ENCODE data around the gene GATA1. TPM values are rescaled to one million over a fixed set of nuclear protein-coding genes. Genes with fewer than 3 reads are reported as not detected.

GATA1 gene
- total and polyA plus RNA-seq, 2 experiments from 2014 or later, result not detected

DNA sequence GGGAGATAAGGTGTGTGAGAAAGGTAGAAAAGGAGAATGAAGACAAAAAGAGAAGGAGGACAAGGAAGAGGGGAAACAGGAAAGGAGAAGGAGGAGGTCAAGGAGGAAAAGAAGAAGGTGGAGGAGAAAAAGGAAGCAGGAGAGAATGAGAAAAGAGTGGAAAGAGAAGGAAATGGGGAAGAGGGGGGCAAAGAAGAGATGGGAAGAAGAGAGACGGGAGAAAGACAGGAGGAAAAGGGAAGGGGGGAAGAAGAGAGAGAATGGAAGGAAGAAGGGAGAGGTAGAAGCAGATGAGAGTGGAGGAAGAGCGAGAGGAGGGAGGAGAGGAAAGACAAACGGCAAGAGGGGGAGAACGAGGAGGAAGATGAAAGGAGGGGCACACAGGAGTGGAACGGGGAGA is 4.1 kb downstream of the GATA1 start:
- Histone ChIP-seq H3K79me2 (ENCODE audit: insufficient read depth) (no peaks in the 10 kb centered on the region), H3K36me3 (ENCODE audit: low read depth) (no peaks in the 10 kb centered on the region), H3K9me2 (ENCODE audit: insufficient read depth) (no peaks in the 10 kb centered on the region), H3K9ac (no peak overlapping the region), H3F3A (ENCODE audit: insufficient read depth) (no peaks in the 10 kb centered on the region), H3K9me3 (ENCODE audit: low read depth) (no peaks in the 10 kb centered on the region), H3K4me3 (no peak overlapping the region), H3K4me1 (ENCODE audit: insufficient read depth) (no peaks in the 10 kb centered on the region), H4K20me1 (ENCODE audit: insufficient read depth) (no peaks in the 10 kb centered on the region), H3K27ac (no peak overlapping the region), H3K27me3 (replicated peaks; ENCODE audit: insufficient read depth) (no peaks in the 10 kb centered on the region), H3K4me2 (ENCODE audit: unreplicated experiment) (no peak overlapping the region), H2AFZ (no peak overlapping the region)
- DNase-seq, result no peak
- WGBS, 2 experiments (ENCODE audit: low coverage in 1 of 2, low lambda C conversion rate in 2 of 2, missing lambda C conversion rate in 2 of 2), result 39 to 80% methylated on average over 4 to 5 of the region's 5 CpGs
- in situ Hi-C loops (cut with MboI), result no loop called here
- no peak for TF ChIP-seq EZH2 (IDR thresholded peaks at IDR 0.05; ENCODE audit: insufficient read depth, poor library complexity, severe bottlenecking)
- TF ChIP-seq EZH2phosphoT487 (IDR thresholded peaks at IDR 0.05; ENCODE audit: insufficient read depth, low read depth), result no peak

DNA sequence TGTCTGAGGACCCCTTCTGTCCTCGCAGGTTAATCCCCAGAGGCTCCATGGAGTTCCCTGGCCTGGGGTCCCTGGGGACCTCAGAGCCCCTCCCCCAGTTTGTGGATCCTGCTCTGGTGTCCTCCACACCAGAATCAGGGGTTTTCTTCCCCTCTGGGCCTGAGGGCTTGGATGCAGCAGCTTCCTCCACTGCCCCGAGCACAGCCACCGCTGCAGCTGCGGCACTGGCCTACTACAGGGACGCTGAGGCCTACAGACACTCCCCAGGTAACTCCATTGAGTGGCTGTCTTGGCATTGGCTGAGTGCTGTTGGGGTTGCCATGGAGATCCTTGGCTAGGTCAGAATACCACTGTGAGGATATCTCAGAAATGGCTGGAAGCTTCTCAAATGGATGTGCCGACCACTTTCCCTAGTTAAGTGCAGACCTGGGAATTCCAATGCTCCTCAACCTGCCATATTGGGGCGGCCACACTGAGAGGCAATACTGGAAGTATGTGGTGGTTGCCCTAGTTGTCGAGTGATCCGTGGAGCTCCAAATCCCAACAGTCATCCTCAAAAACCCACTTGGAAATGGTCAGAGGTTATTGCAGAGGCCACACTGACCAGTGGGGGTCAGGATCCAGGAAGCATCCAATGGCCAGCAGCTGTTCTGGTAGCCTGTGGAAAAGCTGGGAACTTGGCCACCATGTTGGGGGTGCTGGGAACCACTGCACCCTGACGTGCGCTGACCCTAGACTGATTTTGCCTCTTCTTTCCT is 4.9 kb downstream of the GATA1 start:
- no peaks in the 10 kb centered on the region for H3K4me1 ChIP-seq (ENCODE audit: insufficient read depth)
- H2AFZ ChIP-seq, result no peak overlapping the region
- H3K27ac ChIP-seq, result no peak overlapping the region
- H3K9ac ChIP-seq, result no peak overlapping the region
- H3K27me3 ChIP-seq (replicated peaks; ENCODE audit: insufficient read depth), result no peaks in the 10 kb centered on the region
- H4K20me1 ChIP-seq (ENCODE audit: insufficient read depth), result no peaks in the 10 kb centered on the region
- no peak overlapping the region for H3K4me2 ChIP-seq (ENCODE audit: unreplicated experiment)
- no peaks in the 10 kb centered on the region for H3F3A ChIP-seq (ENCODE audit: insufficient read depth)
- no peaks in the 10 kb centered on the region for H3K9me2 ChIP-seq (ENCODE audit: insufficient read depth)
- in situ Hi-C loops (cut with MboI), result no loop called here
- no peaks in the 10 kb centered on the region for H3K9me3 ChIP-seq (ENCODE audit: low read depth)
- H3K79me2 ChIP-seq (ENCODE audit: insufficient read depth), result no peaks in the 10 kb centered on the region
- H3K36me3 ChIP-seq (ENCODE audit: low read depth), result no peaks in the 10 kb centered on the region
- no peak for DNase-seq
- 62 to 77% methylated on average over 8 to 11 of the region's 11 CpGs for WGBS, 2 experiments (ENCODE audit: low coverage in 1 of 2, low lambda C conversion rate in 2 of 2, missing lambda C conversion rate in 2 of 2)
- no peak for TF ChIP-seq EZH2phosphoT487 (IDR thresholded peaks at IDR 0.05; ENCODE audit: insufficient read depth, low read depth)
- no peak for TF ChIP-seq EZH2 (IDR thresholded peaks at IDR 0.05; ENCODE audit: insufficient read depth, poor library complexity, severe bottlenecking)
- no peak overlapping the region for H3K4me3 ChIP-seq

DNA sequence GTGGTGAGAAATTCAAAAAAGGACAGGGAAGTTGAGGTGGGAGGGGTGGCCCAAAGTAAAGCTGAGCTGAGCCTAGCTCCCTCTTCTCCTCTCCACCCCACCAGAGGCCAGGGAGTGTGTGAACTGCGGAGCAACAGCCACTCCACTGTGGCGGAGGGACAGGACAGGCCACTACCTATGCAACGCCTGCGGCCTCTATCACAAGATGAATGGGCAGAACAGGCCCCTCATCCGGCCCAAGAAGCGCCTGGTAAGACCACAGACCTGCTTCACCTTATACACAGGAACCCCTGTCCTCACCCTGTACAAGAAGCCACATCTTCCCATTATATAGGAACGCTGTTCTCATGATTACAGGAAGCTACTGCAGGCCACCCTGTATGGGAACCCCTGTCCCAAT is 5.8 kb downstream of the GATA1 start:
- in situ Hi-C loops (cut with MboI), result no loop called here
- TF ChIP-seq EZH2 (IDR thresholded peaks at IDR 0.05; ENCODE audit: insufficient read depth, poor library complexity, severe bottlenecking) (no peak), EZH2phosphoT487 (IDR thresholded peaks at IDR 0.05; ENCODE audit: insufficient read depth, low read depth) (no peak)
- no peaks in the 10 kb centered on the region for H3K4me1 ChIP-seq (ENCODE audit: insufficient read depth)

DNA sequence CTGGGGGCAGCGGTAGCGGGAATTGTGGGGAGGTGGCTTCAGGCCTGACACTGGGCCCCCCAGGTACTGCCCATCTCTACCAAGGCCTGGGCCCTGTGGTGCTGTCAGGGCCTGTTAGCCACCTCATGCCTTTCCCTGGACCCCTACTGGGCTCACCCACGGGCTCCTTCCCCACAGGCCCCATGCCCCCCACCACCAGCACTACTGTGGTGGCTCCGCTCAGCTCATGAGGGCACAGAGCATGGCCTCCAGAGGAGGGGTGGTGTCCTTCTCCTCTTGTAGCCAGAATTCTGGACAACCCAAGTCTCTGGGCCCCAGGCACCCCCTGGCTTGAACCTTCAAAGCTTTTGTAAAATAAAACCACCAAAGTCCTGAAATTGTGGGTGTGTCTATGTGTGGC is 7.5 kb downstream of the GATA1 start:
- no peak overlapping the region for H3K4me2 ChIP-seq (ENCODE audit: unreplicated experiment)
- no peaks in the 10 kb centered on the region for H4K20me1 ChIP-seq (ENCODE audit: insufficient read depth)
- DNase-seq, result no peak
- in situ Hi-C loops (cut with MboI), result no loop called here
- H2AFZ ChIP-seq, result no peak overlapping the region
- no peaks in the 10 kb centered on the region for H3K27me3 ChIP-seq (replicated peaks; ENCODE audit: insufficient read depth)
- no peaks in the 10 kb centered on the region for H3K9me3 ChIP-seq (ENCODE audit: low read depth)
- 96 to 100% methylated on average over 2 of the region's 4 CpGs for WGBS, 2 experiments (ENCODE audit: low coverage in 1 of 2, low lambda C conversion rate in 2 of 2, missing lambda C conversion rate in 2 of 2)
- H3K79me2 ChIP-seq (ENCODE audit: insufficient read depth), result no peaks in the 10 kb centered on the region
- no peak overlapping the region for H3K4me3 ChIP-seq
- TF ChIP-seq EZH2 (IDR thresholded peaks at IDR 0.05; ENCODE audit: insufficient read depth, poor library complexity, severe bottlenecking), result no peak
- TF ChIP-seq EZH2phosphoT487 (IDR thresholded peaks at IDR 0.05; ENCODE audit: insufficient read depth, low read depth), result no peak
- no peaks in the 10 kb centered on the region for H3K4me1 ChIP-seq (ENCODE audit: insufficient read depth)
- H3K9ac ChIP-seq, result no peak overlapping the region
- H3F3A ChIP-seq (ENCODE audit: insufficient read depth), result no peaks in the 10 kb centered on the region
- no peaks in the 10 kb centered on the region for H3K9me2 ChIP-seq (ENCODE audit: insufficient read depth)
- H3K36me3 ChIP-seq (ENCODE audit: low read depth), result no peaks in the 10 kb centered on the region
- no peak overlapping the region for H3K27ac ChIP-seq

More for the DNA sequence above, 5.8 kb downstream of the GATA1 start:
- H3K79me2 ChIP-seq (ENCODE audit: insufficient read depth), result no peaks in the 10 kb centered on the region
- DNase-seq, result no peak
- no peak overlapping the region for H3K4me3 ChIP-seq
- H2AFZ ChIP-seq, result no peak overlapping the region
- no peaks in the 10 kb centered on the region for H3K36me3 ChIP-seq (ENCODE audit: low read depth)
- H3F3A ChIP-seq (ENCODE audit: insufficient read depth), result no peaks in the 10 kb centered on the region
- H3K27ac ChIP-seq, result no peak overlapping the region
- no peaks in the 10 kb centered on the region for H3K9me2 ChIP-seq (ENCODE audit: insufficient read depth)
- 37 to 56% methylated on average over 4 to 7 of the region's 7 CpGs for WGBS, 2 experiments (ENCODE audit: low coverage in 1 of 2, low lambda C conversion rate in 2 of 2, missing lambda C conversion rate in 2 of 2)
- no peak overlapping the region for H3K4me2 ChIP-seq (ENCODE audit: unreplicated experiment)
- no peaks in the 10 kb centered on the region for H3K9me3 ChIP-seq (ENCODE audit: low read depth)
- H4K20me1 ChIP-seq (ENCODE audit: insufficient read depth), result no peaks in the 10 kb centered on the region
- no peaks in the 10 kb centered on the region for H3K27me3 ChIP-seq (replicated peaks; ENCODE audit: insufficient read depth)
- no peak overlapping the region for H3K9ac ChIP-seq
